SK-N-MC (cell line): ENCODE data around the gene USP32.

Experiments
- EZH2 ChIP-seq: fragments of 200-600 bp; sonication (generic); IDR thresholded peaks from one replicate; pipeline ENCODE4 v1.6.1; 2017; ENCODE audit warnings: antibody characterized with exemption
- POLR2AphosphoS5 ChIP-seq: IDR thresholded peaks from 2 replicates; pipeline ENCODE4 v1.6.1; 2012; ENCODE audit warnings: mild to moderate bottlenecking, low read depth, low read length, borderline replicate concordance

- TF ChIP-seq POLR2AphosphoS5 (no peak), EZH2 (no peak)
Observed at GRCh38 chr17:60147553-60148223, 244.2 kb downstream of the USP32 start.
